ENCODE results near the gene TMEM196.

GRCh38 chr7:19670806-19671205, 102.6 kb downstream of the TMEM196 start:
- TF ChIP-seq GATA2 (IDR thresholded peaks at IDR 0.05; ENCODE audit: low read depth, low read length) (no peak), GATA3 (IDR thresholded peaks at IDR 0.05; ENCODE audit: low read depth, low read length) (no peak)
